ENCODE measurements around the gene TYW1B. TPM values are rescaled to one million over a fixed set of nuclear protein-coding genes. Genes with fewer than 3 reads are reported as not detected.
"Not testable (repeated sequence)": the region's sequence is repeated elsewhere in the genome, so short reads cannot be mapped to it uniquely, and the experiment has no call there.

The TYW1B gene
- total and polyA plus RNA-seq, 2 donors (not counting 1 experiment from before 2014, with no cell fraction given): 4.7 to 6.1 TPM

- no peaks in the 10 kb centered on the region for H3K27me3 ChIP-seq (ENCODE audit: control insufficient read depth, insufficient read depth, low read length)
- H3K79me2 ChIP-seq (ENCODE audit: control insufficient read depth, insufficient read depth, low read length): no peaks in the 10 kb centered on the region
- H3K4me3 ChIP-seq (replicated peaks in 1 of 4; ENCODE audit: control extremely low read depth in 1 of 4, insufficient read depth in 1 of 4, low read depth in 3 of 4, low read length in 4 of 4): no peak overlapping the region
- H3K4me2 ChIP-seq (ENCODE audit: extremely low read depth, insufficient read depth, low read length): no peak overlapping the region
- H2AFZ ChIP-seq (ENCODE audit: low read length): no peak overlapping the region
- H3K27ac ChIP-seq (ENCODE audit: insufficient read depth, low read length): no peak overlapping the region
- H3K36me3 ChIP-seq (ENCODE audit: control insufficient read depth, insufficient read depth, low read length): no peaks in the 10 kb centered on the region
- no peaks in the 10 kb centered on the region for H4K20me1 ChIP-seq (ENCODE audit: control insufficient read depth, extremely low read depth, insufficient read depth, low read length)
- H3K4me1 ChIP-seq (ENCODE audit: control insufficient read depth, extremely low read depth, insufficient read depth, low read length): no peaks in the 10 kb centered on the region
- no peak for DNase-seq (ENCODE audit: low read depth in 2 of 2)
- H3K9ac ChIP-seq (ENCODE audit: insufficient read depth, low read length): no peak overlapping the region
- no peak for TF ChIP-seq CTCF (conservative IDR thresholded peaks at IDR 0.05 in 1 of 2, IDR thresholded peaks at IDR 0.05 in 1 of 2; ENCODE audit: low read depth in 1 of 2, low read length in 2 of 2)
- no peak for TF ChIP-seq EZH2 (IDR thresholded peaks at IDR 0.05; ENCODE audit: low read length, missing control alignments)
- H3K9me3 ChIP-seq (ENCODE audit: control insufficient read depth, insufficient read depth, low read depth, low read length): no peaks in the 10 kb centered on the region
Observed at GRCh38 chr7:72710983-72711382, 117.0 kb downstream of the TYW1B start.

GRCh38 chr7:72709909-72710308 is 118.1 kb downstream of the TYW1B start:
- H3K4me3 ChIP-seq (replicated peaks in 1 of 4; ENCODE audit: control extremely low read depth in 1 of 4, insufficient read depth in 1 of 4, low read depth in 3 of 4, low read length in 4 of 4): no peak overlapping the region
- H3K9me3 ChIP-seq (ENCODE audit: control insufficient read depth, insufficient read depth, low read depth, low read length): no peaks in the 10 kb centered on the region
- no peak overlapping the region for H3K9ac ChIP-seq (ENCODE audit: insufficient read depth, low read length)
- no peak overlapping the region for H3K27ac ChIP-seq (ENCODE audit: insufficient read depth, low read length)
- H2AFZ ChIP-seq (ENCODE audit: low read length): no peak overlapping the region
- no peaks in the 10 kb centered on the region for H4K20me1 ChIP-seq (ENCODE audit: control insufficient read depth, extremely low read depth, insufficient read depth, low read length)
- H3K36me3 ChIP-seq (ENCODE audit: control insufficient read depth, insufficient read depth, low read length): no peaks in the 10 kb centered on the region
- H3K4me2 ChIP-seq (ENCODE audit: extremely low read depth, insufficient read depth, low read length): no peak overlapping the region
- H3K27me3 ChIP-seq (ENCODE audit: control insufficient read depth, insufficient read depth, low read length): no peaks in the 10 kb centered on the region
- no peak for TF ChIP-seq CTCF (conservative IDR thresholded peaks at IDR 0.05 in 1 of 2, IDR thresholded peaks at IDR 0.05 in 1 of 2; ENCODE audit: low read depth in 1 of 2, low read length in 2 of 2)
- TF ChIP-seq EZH2 (IDR thresholded peaks at IDR 0.05; ENCODE audit: low read length, missing control alignments): no peak
- peak in 1 of 2 donors; percentile 32 for DNase-seq (ENCODE audit: low read depth in 2 of 2)
- no peaks in the 10 kb centered on the region for H3K79me2 ChIP-seq (ENCODE audit: control insufficient read depth, insufficient read depth, low read length)
- no peaks in the 10 kb centered on the region for H3K4me1 ChIP-seq (ENCODE audit: control insufficient read depth, extremely low read depth, insufficient read depth, low read length)

GRCh38 chr7:72708371-72709050 is 119.5 kb downstream of the TYW1B start:
- H3K27ac ChIP-seq (ENCODE audit: insufficient read depth, low read length); DNase-seq (ENCODE audit: low read depth in 2 of 2); H3K36me3 ChIP-seq (ENCODE audit: control insufficient read depth, insufficient read depth, low read length); H3K9me3 ChIP-seq (ENCODE audit: control insufficient read depth, insufficient read depth, low read depth, low read length); H3K4me3 ChIP-seq (replicated peaks in 1 of 4; ENCODE audit: control extremely low read depth in 1 of 4, insufficient read depth in 1 of 4, low read depth in 3 of 4, low read length in 4 of 4); H3K4me1 ChIP-seq (ENCODE audit: control insufficient read depth, extremely low read depth, insufficient read depth, low read length); H3K9ac ChIP-seq (ENCODE audit: insufficient read depth, low read length); H3K4me2 ChIP-seq (ENCODE audit: extremely low read depth, insufficient read depth, low read length); H4K20me1 ChIP-seq (ENCODE audit: control insufficient read depth, extremely low read depth, insufficient read depth, low read length); H3K27me3 ChIP-seq (ENCODE audit: control insufficient read depth, insufficient read depth, low read length); H2AFZ ChIP-seq (ENCODE audit: low read length); H3K79me2 ChIP-seq (ENCODE audit: control insufficient read depth, insufficient read depth, low read length): not testable (repeated sequence)

Measured in fibroblast of lung (primary cell).